Karpas-422 (cell line): ENCODE data around the gene CCDC102A. TPM values are rescaled to one million over a fixed set of nuclear protein-coding genes. Genes with fewer than 3 reads are reported as not detected.
"Not testable (repeated sequence)": the region's sequence is repeated elsewhere in the genome, so short reads cannot be mapped to it uniquely, and the experiment has no call there.

ENCODE experiments used
- DNase-seq: peaks from one replicate; pipeline ENCODE4 v3.0.0-alpha.2; 2015
- H2AFZ ChIP-seq: fragments of 200-600 bp; sonication (generic); 2 replicates; pipeline ENCODE4 v1.6.1; 2014; ENCODE audit warnings: antibody characterized with exemption, low read length, mixed read lengths
- H3K27ac ChIP-seq: fragments of 200-600 bp; sonication (generic); 2 replicates; pipeline ENCODE4 v1.5.1; 2014; ENCODE audit warnings: mild to moderate bottlenecking, low read length, moderate library complexity
- H3K27me3 ChIP-seq: fragments of 200-600 bp; sonication (generic); 2 replicates; pipeline ENCODE4 v1.6.1; 2014; ENCODE audit warnings: low read length, mixed read lengths
- H3K36me3 ChIP-seq: fragments of 200-600 bp; sonication (generic); 2 replicates; pipeline ENCODE4 v1.6.1; 2014; ENCODE audit warnings: low read length, mixed read lengths; ENCODE audit not compliant: insufficient read depth
- H3K4me1 ChIP-seq: fragments of 200-600 bp; sonication (generic); 2 replicates; pipeline ENCODE4 v1.6.1; 2014; ENCODE audit warnings: mild to moderate bottlenecking, low read length, mixed read lengths
- H3K4me2 ChIP-seq: fragments of 200-600 bp; sonication (generic); 2 replicates; pipeline ENCODE4 v1.6.1; 2014; ENCODE audit warnings: low read length, low read depth, mild to moderate bottlenecking; ENCODE audit not compliant: poor library complexity, severe bottlenecking
- H3K4me3 ChIP-seq: fragments of 200-600 bp; sonication (generic); 2 replicates; pipeline ENCODE4 v1.5.1; 2014; ENCODE audit warnings: mild to moderate bottlenecking, antibody characterized with exemption, low read length, mixed read lengths
- H3K79me2 ChIP-seq: fragments of 200-600 bp; sonication (generic); 2 replicates; pipeline ENCODE4 v1.6.1; 2014; ENCODE audit warnings: mild to moderate bottlenecking, low read length, mixed read lengths
- H3K9ac ChIP-seq: fragments of 200-600 bp; sonication (generic); 2 replicates; pipeline ENCODE4 v1.6.0; 2014; ENCODE audit warnings: low read length
- H3K9me2 ChIP-seq: fragments of 200-600 bp; sonication (generic), shearing (Covaris generic); replicated peaks from 2 replicates; pipeline ENCODE4 v1.6.0; 2014; ENCODE audit warnings: mild to moderate bottlenecking, low read length, moderate library complexity; ENCODE audit not compliant: insufficient read depth
- H3K9me3 ChIP-seq: fragments of 300-700, 200-600 bp; sonication (generic); 2 replicates; pipeline ENCODE4 v1.6.1; 2014; ENCODE audit warnings: low read length, mixed read lengths
- H4K20me1 ChIP-seq: fragments of 200-600 bp; sonication (generic); 2 replicates; pipeline ENCODE4 v1.6.1; 2014; ENCODE audit warnings: mild to moderate bottlenecking, antibody characterized with exemption, low read length, low read depth; ENCODE audit not compliant: insufficient read depth
- total RNA-seq: library from RNA; depleted of rRNA; stranded (reverse); fragments of >200 nt; shearing (Covaris generic); gene quantifications from 2 replicates; pipeline ENCODE4 v1.2.3, GENCODE V29; 2014; ENCODE audit warnings: low replicate concordance

Gene CCDC102A
- total RNA-seq, 1 experiment from 2014 or later: 5.9 TPM

DNA sequence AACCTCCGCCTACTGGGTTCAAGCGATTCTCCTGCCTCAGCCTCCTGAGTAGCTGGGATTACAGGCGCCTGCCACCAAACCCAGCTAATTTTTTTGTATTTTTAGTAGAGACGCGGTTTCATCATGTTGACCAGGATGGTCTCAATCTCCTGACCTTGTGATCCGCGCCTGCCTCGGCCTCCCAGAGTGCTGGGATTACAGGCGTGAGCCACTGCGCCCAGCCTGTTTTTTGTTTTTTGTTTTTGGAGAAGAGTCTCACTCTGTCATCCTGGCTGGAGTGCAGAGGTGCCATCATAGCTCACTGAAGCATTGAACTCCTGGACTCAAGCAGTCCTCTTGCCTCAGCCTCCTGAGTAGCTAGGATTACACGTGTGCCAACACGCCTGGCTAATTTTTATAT lies 11.2 kb upstream of the CCDC102A start:
- not testable (repeated sequence) for H3K27me3 ChIP-seq, H3K79me2 ChIP-seq, H4K20me1 ChIP-seq, H3K9ac ChIP-seq, H3K9me3 ChIP-seq, DNase-seq, H3K9me2 ChIP-seq, H3K4me2 ChIP-seq, H3K27ac ChIP-seq, H2AFZ ChIP-seq, H3K36me3 ChIP-seq, H3K4me3 ChIP-seq
- H3K4me1 ChIP-seq: peaks cover 27% of the 10 kb centered on the region

DNA sequence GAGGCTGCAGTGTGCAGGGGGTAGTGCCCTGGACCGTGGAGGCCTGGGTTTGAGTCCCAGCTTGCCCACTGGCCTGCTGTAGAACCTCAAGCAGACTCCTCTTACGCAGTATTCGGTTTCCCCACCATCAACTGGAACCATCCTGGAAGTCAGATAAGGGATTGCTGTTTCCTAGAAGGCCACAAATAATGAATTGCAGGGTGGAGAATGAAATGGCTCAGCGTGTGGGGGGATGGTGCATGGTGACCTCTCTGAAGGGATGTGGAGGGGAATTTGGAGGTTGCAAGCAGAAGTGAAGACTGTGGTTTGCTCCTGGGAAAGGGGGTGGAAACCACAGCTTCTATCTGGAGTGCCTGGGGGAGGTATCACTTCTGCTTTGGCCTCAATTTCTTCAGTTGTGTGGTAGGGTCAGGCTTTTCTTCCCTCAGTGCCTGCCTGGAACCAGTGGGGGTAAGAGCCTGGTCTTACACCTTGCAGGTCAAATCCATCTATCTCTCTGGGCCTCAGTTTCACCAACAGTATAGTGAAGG lies 7.8 kb upstream of the CCDC102A start:
- Histone ChIP-seq H3K27ac (no peak overlapping the region), H3K36me3 (no peaks in the 10 kb centered on the region), H3K4me3 (peak overlapping the region; percentile 28; the same call in 1 of the 2 replicates), H3K9ac (0 out of 2 replicates have a peak overlapping the region, but pooled peaks have one; percentile 22), H3K9me3 (no peaks in the 10 kb centered on the region), H4K20me1 (no peaks in the 10 kb centered on the region), H2AFZ (no peak overlapping the region), H3K27me3 (no peaks in the 10 kb centered on the region), H3K9me2 (no peaks in the 10 kb centered on the region), H3K4me1 (peaks cover 49% of the 10 kb centered on the region), H3K79me2 (no peaks in the 10 kb centered on the region), H3K4me2 (peak overlapping the region; percentile 41)
- peak; percentile 68 for DNase-seq

- no peak overlapping the region for H3K27ac ChIP-seq
- no peak for DNase-seq
- no peak overlapping the region for H3K4me3 ChIP-seq
- no peaks in the 10 kb centered on the region for H3K79me2 ChIP-seq
- H3K9ac ChIP-seq: peak overlapping the region; percentile 1; the same call in 1 of the 2 replicates
- no peaks in the 10 kb centered on the region for H3K9me2 ChIP-seq
- no peaks in the 10 kb centered on the region for H3K9me3 ChIP-seq
- H4K20me1 ChIP-seq: no peaks in the 10 kb centered on the region
- H2AFZ ChIP-seq: peak overlapping the region; percentile 36; the same call in 1 of the 2 replicates
- H3K27me3 ChIP-seq: no peaks in the 10 kb centered on the region
- peak overlapping the region; percentile 39 for H3K4me2 ChIP-seq
- no peaks in the 10 kb centered on the region for H3K36me3 ChIP-seq
- H3K4me1 ChIP-seq: peaks cover 72% of the 10 kb centered on the region
These were observed 5.5 kb upstream of the CCDC102A start for GRCh38 chr16:57541754-57542435.

GRCh38 chr16:57540906-57541753 lies 4.8 kb upstream of the CCDC102A start:
- H3K4me3 ChIP-seq: no peak overlapping the region
- DNase-seq: no peak
- no peaks in the 10 kb centered on the region for H3K9me3 ChIP-seq
- H2AFZ ChIP-seq: no peak overlapping the region
- H3K4me2 ChIP-seq: no peak overlapping the region
- no peaks in the 10 kb centered on the region for H3K9me2 ChIP-seq
- H3K4me1 ChIP-seq: peaks cover 78% of the 10 kb centered on the region
- no peak overlapping the region for H3K9ac ChIP-seq
- no peak overlapping the region for H3K27ac ChIP-seq
- no peaks in the 10 kb centered on the region for H3K27me3 ChIP-seq
- H3K36me3 ChIP-seq: no peaks in the 10 kb centered on the region
- no peaks in the 10 kb centered on the region for H3K79me2 ChIP-seq
- no peaks in the 10 kb centered on the region for H4K20me1 ChIP-seq

DNA sequence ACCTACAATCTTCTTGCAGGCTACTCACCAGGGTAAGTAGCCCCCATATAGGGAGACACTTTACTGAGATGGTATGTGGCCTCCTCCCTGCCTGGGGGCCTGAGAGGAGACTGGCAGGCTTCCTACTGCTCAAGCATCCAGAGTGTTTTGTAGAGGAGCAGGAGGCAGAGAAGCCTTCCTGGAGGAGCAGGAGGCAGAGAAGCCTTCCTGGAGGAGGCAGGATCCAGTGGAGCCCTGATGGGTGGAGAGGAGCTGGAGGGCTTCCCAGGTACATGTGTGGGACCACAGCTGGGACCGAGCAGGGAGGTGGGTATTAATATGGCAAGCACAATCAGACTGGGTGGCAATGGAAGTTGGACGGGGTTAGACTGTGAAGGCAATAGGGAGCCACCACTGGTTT lies 4.0 kb upstream of the CCDC102A start:
- no peak overlapping the region for H3K4me3 ChIP-seq
- no peak overlapping the region for H3K9ac ChIP-seq
- no peaks in the 10 kb centered on the region for H3K9me2 ChIP-seq
- no peaks in the 10 kb centered on the region for H3K9me3 ChIP-seq
- no peaks in the 10 kb centered on the region for H3K36me3 ChIP-seq
- H4K20me1 ChIP-seq: no peaks in the 10 kb centered on the region
- no peak overlapping the region for H3K27ac ChIP-seq
- H3K4me1 ChIP-seq: peaks cover 77% of the 10 kb centered on the region
- H3K27me3 ChIP-seq: no peaks in the 10 kb centered on the region
- no peak overlapping the region for H2AFZ ChIP-seq
- H3K4me2 ChIP-seq: no peak overlapping the region
- DNase-seq: no peak
- H3K79me2 ChIP-seq: peaks cover 3% of the 10 kb centered on the region; the same call in 1 of the 2 replicates

GRCh38 chr16:57539072-57539796 lies 2.9 kb upstream of the CCDC102A start:
- H3K9me2 ChIP-seq: no peaks in the 10 kb centered on the region
- H3K27me3 ChIP-seq: no peaks in the 10 kb centered on the region
- peak overlapping the region; percentile 72 for H3K4me3 ChIP-seq
- no peaks in the 10 kb centered on the region for H4K20me1 ChIP-seq
- peak overlapping the region; percentile 76 for H3K4me2 ChIP-seq
- H2AFZ ChIP-seq: peak overlapping the region; percentile 4; the same call in 1 of the 2 replicates
- peaks cover 79% of the 10 kb centered on the region for H3K4me1 ChIP-seq
- H3K9ac ChIP-seq: peak overlapping the region; percentile 88
- DNase-seq: peak; percentile 81
- no peaks in the 10 kb centered on the region for H3K9me3 ChIP-seq
- H3K79me2 ChIP-seq: peaks cover 12% of the 10 kb centered on the region; the same call in 1 of the 2 replicates
- H3K36me3 ChIP-seq: no peaks in the 10 kb centered on the region
- peak overlapping the region; percentile 94 for H3K27ac ChIP-seq

- Histone ChIP-seq H3K9ac (peak overlapping the region; percentile 88), H3K27ac (peak overlapping the region; percentile 94), H3K9me3 (no peaks in the 10 kb centered on the region), H3K4me3 (peak overlapping the region; percentile 72), H2AFZ (peak overlapping the region; percentile 4; the same call in 1 of the 2 replicates), H3K4me1 (peaks cover 79% of the 10 kb centered on the region), H3K27me3 (no peaks in the 10 kb centered on the region), H3K36me3 (no peaks in the 10 kb centered on the region), H3K9me2 (no peaks in the 10 kb centered on the region), H4K20me1 (no peaks in the 10 kb centered on the region), H3K4me2 (peak overlapping the region; percentile 76), H3K79me2 (peaks cover 20% of the 10 kb centered on the region; the same call in 1 of the 2 replicates)
- peak; percentile 52 for DNase-seq
These were observed 1.9 kb upstream of the CCDC102A start for GRCh38 chr16:57538235-57538721.
